ENCODE data around the gene C16orf82.

C16orf82 gene

GRCh38 chr16:27102701-27103575 is 36.2 kb downstream of the C16orf82 start:
- no peaks in the 10 kb centered on the region for H3K9me2 ChIP-seq (ENCODE audit: low read depth, low read length)
- H3K27ac ChIP-seq (ENCODE audit: low read depth, low read length, poor library complexity, severe bottlenecking) = no peak overlapping the region
- H3K4me1 ChIP-seq (ENCODE audit: insufficient read depth, low read length, severe bottlenecking) = no peaks in the 10 kb centered on the region
- TF ChIP-seq EZH2 (IDR thresholded peaks at IDR 0.05; ENCODE audit: borderline replicate concordance, low read length) (no peak), CTCF (IDR thresholded peaks at IDR 0.05; ENCODE audit: low read length) (no peak)
- no peak overlapping the region for H3K4me2 ChIP-seq (ENCODE audit: low read length)
- no peak overlapping the region for H2AFZ ChIP-seq (ENCODE audit: low read length)
- H3K9ac ChIP-seq (ENCODE audit: low read length) = no peak overlapping the region
- no peaks in the 10 kb centered on the region for H3K9me3 ChIP-seq (ENCODE audit: low read length)
- H3F3A ChIP-seq (ENCODE audit: insufficient read depth, low read length) = no peaks in the 10 kb centered on the region
- H4K20me1 ChIP-seq (ENCODE audit: insufficient read depth, low read length) = no peaks in the 10 kb centered on the region
- H3K79me2 ChIP-seq (ENCODE audit: insufficient read depth, low read length) = no peaks in the 10 kb centered on the region
- no peak overlapping the region for H3K4me3 ChIP-seq (ENCODE audit: low read depth, low read length, poor library complexity, severe bottlenecking)
- no peaks in the 10 kb centered on the region for H3K27me3 ChIP-seq (ENCODE audit: insufficient read depth, low read length)
- no peaks in the 10 kb centered on the region for H3K36me3 ChIP-seq (ENCODE audit: insufficient read depth, low read length)

GRCh38 chr16:27103954-27104353 is 37.2 kb downstream of the C16orf82 start:
- no peak overlapping the region for H2AFZ ChIP-seq (ENCODE audit: low read length)
- no peaks in the 10 kb centered on the region for H3K4me1 ChIP-seq (ENCODE audit: insufficient read depth, low read length, severe bottlenecking)
- H3K27ac ChIP-seq (ENCODE audit: low read depth, low read length, poor library complexity, severe bottlenecking) = no peak overlapping the region
- no peak overlapping the region for H3K4me3 ChIP-seq (ENCODE audit: low read depth, low read length, poor library complexity, severe bottlenecking)
- no peaks in the 10 kb centered on the region for H3K9me3 ChIP-seq (ENCODE audit: low read length)
- H3K79me2 ChIP-seq (ENCODE audit: insufficient read depth, low read length) = no peaks in the 10 kb centered on the region
- no peaks in the 10 kb centered on the region for H3K27me3 ChIP-seq (ENCODE audit: insufficient read depth, low read length)
- H3K9ac ChIP-seq (ENCODE audit: low read length) = no peak overlapping the region
- H3K4me2 ChIP-seq (ENCODE audit: low read length) = no peak overlapping the region
- no peaks in the 10 kb centered on the region for H3K9me2 ChIP-seq (ENCODE audit: low read depth, low read length)
- TF ChIP-seq EZH2 (IDR thresholded peaks at IDR 0.05; ENCODE audit: borderline replicate concordance, low read length) (no peak), CTCF (IDR thresholded peaks at IDR 0.05; ENCODE audit: low read length) (no peak)
- no peaks in the 10 kb centered on the region for H4K20me1 ChIP-seq (ENCODE audit: insufficient read depth, low read length)
- H3F3A ChIP-seq (ENCODE audit: insufficient read depth, low read length) = no peaks in the 10 kb centered on the region
- no peaks in the 10 kb centered on the region for H3K36me3 ChIP-seq (ENCODE audit: insufficient read depth, low read length)

GRCh38 chr16:27106305-27106704 is 39.6 kb downstream of the C16orf82 start:
- TF ChIP-seq EZH2 (IDR thresholded peaks at IDR 0.05; ENCODE audit: borderline replicate concordance, low read length) (no peak), CTCF (IDR thresholded peaks at IDR 0.05; ENCODE audit: low read length) (no peak)
- H3K79me2 ChIP-seq (ENCODE audit: insufficient read depth, low read length) = no peaks in the 10 kb centered on the region
- H3K9ac ChIP-seq (ENCODE audit: low read length) = no peak overlapping the region
- no peaks in the 10 kb centered on the region for H3K36me3 ChIP-seq (ENCODE audit: insufficient read depth, low read length)
- no peak overlapping the region for H3K27ac ChIP-seq (ENCODE audit: low read depth, low read length, poor library complexity, severe bottlenecking)
- no peak overlapping the region for H3K4me3 ChIP-seq (ENCODE audit: low read depth, low read length, poor library complexity, severe bottlenecking)
- no peaks in the 10 kb centered on the region for H3K27me3 ChIP-seq (ENCODE audit: insufficient read depth, low read length)
- no peaks in the 10 kb centered on the region for H4K20me1 ChIP-seq (ENCODE audit: insufficient read depth, low read length)
- no peaks in the 10 kb centered on the region for H3K9me3 ChIP-seq (ENCODE audit: low read length)
- H3K4me1 ChIP-seq (ENCODE audit: insufficient read depth, low read length, severe bottlenecking) = no peaks in the 10 kb centered on the region
- H3K9me2 ChIP-seq (ENCODE audit: low read depth, low read length) = no peaks in the 10 kb centered on the region
- H3F3A ChIP-seq (ENCODE audit: insufficient read depth, low read length) = no peaks in the 10 kb centered on the region
- no peak overlapping the region for H3K4me2 ChIP-seq (ENCODE audit: low read length)
- H2AFZ ChIP-seq (ENCODE audit: low read length) = no peak overlapping the region

Data from OCI-LY1 (cell line).